Adrenal gland (tissue), 5 donors: ENCODE measurements around the gene GPR65.

Experiments used
- POLR2A ChIP-seq, 2 donors: fragments of 450-650 bp; IDR thresholded peaks; one replicate each; pipeline ENCODE4 v1.6.1; 2017; ENCODE audit warnings: antibody characterized with exemption in 2 of 2, mild to moderate bottlenecking in 2 of 2, moderate library complexity in 1 of 2
- TF ChIP-seq, protein P1 (sequence below), 6 experiments: fragments of 450-650 bp in 4 of 6; fragments of 200-600 bp in 2 of 6; sonication (generic) in 1 of 6; IDR thresholded peaks; 1 replicate in 5 of 6; 2 replicates in 1 of 6; pipeline versions ENCODE4 v1.5.1 to v1.8.0; 2016 to 2021; ENCODE audit warnings: antibody characterized with exemption in 6 of 6, mild to moderate bottlenecking in 2 of 6, moderate library complexity in 1 of 6
- donor health status: DM: no; HTN: no; CAD: no.

DNA sequence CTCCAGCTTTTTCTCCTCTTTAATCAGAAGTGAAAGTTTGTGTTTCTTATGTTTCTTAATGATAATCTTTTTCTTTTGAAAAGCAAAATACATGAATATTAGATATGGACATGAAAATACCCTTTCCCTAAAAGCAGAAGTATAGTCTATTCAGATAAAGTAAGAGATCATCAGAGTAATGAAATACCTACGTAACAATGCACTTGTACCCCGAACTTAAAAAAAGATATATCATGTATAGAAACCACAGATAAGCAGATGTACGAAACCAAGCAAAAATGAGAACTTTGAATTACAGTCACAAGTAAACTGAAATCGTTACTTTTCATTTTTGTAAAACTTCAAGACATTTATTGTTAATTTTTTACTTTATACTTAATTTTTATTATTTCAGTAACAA is 1.5 kb upstream of the GPR65 start:
- TF ChIP-seq, protein P1, sequence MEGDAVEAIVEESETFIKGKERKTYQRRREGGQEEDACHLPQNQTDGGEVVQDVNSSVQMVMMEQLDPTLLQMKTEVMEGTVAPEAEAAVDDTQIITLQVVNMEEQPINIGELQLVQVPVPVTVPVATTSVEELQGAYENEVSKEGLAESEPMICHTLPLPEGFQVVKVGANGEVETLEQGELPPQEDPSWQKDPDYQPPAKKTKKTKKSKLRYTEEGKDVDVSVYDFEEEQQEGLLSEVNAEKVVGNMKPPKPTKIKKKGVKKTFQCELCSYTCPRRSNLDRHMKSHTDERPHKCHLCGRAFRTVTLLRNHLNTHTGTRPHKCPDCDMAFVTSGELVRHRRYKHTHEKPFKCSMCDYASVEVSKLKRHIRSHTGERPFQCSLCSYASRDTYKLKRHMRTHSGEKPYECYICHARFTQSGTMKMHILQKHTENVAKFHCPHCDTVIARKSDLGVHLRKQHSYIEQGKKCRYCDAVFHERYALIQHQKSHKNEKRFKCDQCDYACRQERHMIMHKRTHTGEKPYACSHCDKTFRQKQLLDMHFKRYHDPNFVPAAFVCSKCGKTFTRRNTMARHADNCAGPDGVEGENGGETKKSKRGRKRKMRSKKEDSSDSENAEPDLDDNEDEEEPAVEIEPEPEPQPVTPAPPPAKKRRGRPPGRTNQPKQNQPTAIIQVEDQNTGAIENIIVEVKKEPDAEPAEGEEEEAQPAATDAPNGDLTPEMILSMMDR (IDR thresholded peaks at IDR 0.05) = no peak
- no peak for TF ChIP-seq POLR2A (IDR thresholded peaks at IDR 0.05)
